ENCODE measurements around the gene LINC00305. TPM values are rescaled to one million over a fixed set of nuclear protein-coding genes. Genes with fewer than 3 reads are reported as not detected.

The LINC00305 gene
- total and polyA plus RNA-seq, 2 donors (not counting 3 experiments of a cell fraction or from before 2014, with no cell fraction given) = not detected

DNA sequence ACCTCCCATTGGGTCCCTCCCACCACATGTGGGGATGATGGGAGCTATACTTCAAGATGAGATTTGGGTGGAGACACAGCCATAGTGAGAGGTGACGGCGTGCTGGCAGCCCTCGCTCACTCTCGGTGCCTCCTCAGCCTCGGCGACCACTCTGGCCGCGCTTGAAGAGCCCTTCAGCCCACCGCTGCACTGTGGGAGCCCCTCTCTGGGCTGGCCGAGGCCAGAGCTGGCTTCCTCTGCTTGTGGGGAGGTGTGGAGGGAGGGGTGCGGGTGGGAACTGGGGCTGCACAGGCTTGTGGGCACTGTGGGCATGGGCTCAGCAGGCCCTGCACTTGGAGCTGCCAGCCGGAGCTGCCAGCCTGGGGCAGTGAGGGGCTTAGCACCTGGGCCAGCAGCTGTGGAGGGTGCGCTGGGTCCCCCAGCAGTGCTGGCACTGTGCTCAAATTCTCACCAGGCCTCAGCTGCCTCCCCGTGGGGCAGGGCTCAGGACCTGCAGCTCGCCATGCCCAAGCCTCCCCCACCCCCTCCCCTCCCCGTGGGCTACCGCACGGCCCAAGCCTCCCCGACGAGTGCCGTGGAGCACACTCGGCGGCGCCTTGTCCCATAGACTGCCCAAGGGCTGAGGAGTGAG is 106.0 kb downstream of the LINC00305 start:
- BruUV-seq (replicated peaks) = no TSS peak
- Histone ChIP-seq H3K4me2 (ENCODE audit: insufficient read depth, low read length) (no peak overlapping the region), H3K36me3 (ENCODE audit: control insufficient read depth in 2 of 2, extremely low read depth in 1 of 2, insufficient read depth in 2 of 2, low read length in 2 of 2) (no peaks in the 10 kb centered on the region), H3K4me3 (replicated peaks in 1 of 3; ENCODE audit: insufficient read depth in 1 of 3, low read depth in 1 of 3, low read length in 3 of 3) (no peak overlapping the region), H3K9me3 (replicated peaks; ENCODE audit: control insufficient read depth, insufficient read depth, low read length) (no peaks in the 10 kb centered on the region), H4K20me1 (replicated peaks; ENCODE audit: control insufficient read depth, extremely low read depth, insufficient read depth, low read length) (no peaks in the 10 kb centered on the region), H2AFZ (ENCODE audit: low read depth, low read length) (no peak overlapping the region), H3K9me1 (replicated peaks; ENCODE audit: control insufficient read depth, extremely low read depth, insufficient read depth, low read length) (no peaks in the 10 kb centered on the region), H3K4me1 (ENCODE audit: control insufficient read depth, extremely low read depth, insufficient read depth, low read length) (no peaks in the 10 kb centered on the region), H3K27me3 (ENCODE audit: control insufficient read depth in 2 of 2, insufficient read depth in 2 of 2, low read length in 2 of 2) (no peaks in the 10 kb centered on the region), H3K9ac (replicated peaks; ENCODE audit: extremely low read depth, insufficient read depth, low read length) (no peak overlapping the region), H3K27ac (ENCODE audit: insufficient read depth, low read depth, low read length) (no peak overlapping the region), H3K79me2 (ENCODE audit: control insufficient read depth, insufficient read depth, low read length) (no peaks in the 10 kb centered on the region)
- DNase-seq (ENCODE audit: low read depth, low spot score) (no peak), FAIRE-seq (no peak)
- intact Hi-C loops (cut with micrococcal nuclease) (no loop called here), dilution Hi-C loops (cut with MboI; ENCODE audit: extremely low pct_ligation_motif_present, low sequenced_read_pairs) (no loop called here)
- ChIA-PET CTCF (no interaction called here), POLR2A (interaction anchor here (0.6 kb wide), 1 partner anchor 646 kb away, joined by 3 read pairs; no protein-coding TSS in a partner anchor)
- TF ChIP-seq, protein P1, sequence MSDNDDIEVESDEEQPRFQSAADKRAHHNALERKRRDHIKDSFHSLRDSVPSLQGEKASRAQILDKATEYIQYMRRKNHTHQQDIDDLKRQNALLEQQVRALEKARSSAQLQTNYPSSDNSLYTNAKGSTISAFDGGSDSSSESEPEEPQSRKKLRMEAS (IDR thresholded peaks at IDR 0.05; ENCODE audit: insufficient read depth, insufficient read length) = no peak
- TF ChIP-seq CTCF (IDR thresholded peaks at IDR 0.05; ENCODE audit: extremely low read depth in 1 of 2, insufficient read depth in 1 of 2, low read depth in 1 of 2, low read length in 2 of 2) (no peak), JUN (IDR thresholded peaks at IDR 0.05; ENCODE audit: borderline replicate concordance, insufficient read depth, insufficient read length, low read depth) (no peak), POLR2A (IDR thresholded peaks at IDR 0.05; ENCODE audit: low read depth, low read length) (no peak), GATA2 (IDR thresholded peaks at IDR 0.05; ENCODE audit: insufficient read depth, insufficient read length, low read depth, low read length) (no peak), EZH2 (IDR thresholded peaks at IDR 0.05; ENCODE audit: borderline replicate concordance, low read depth, low read length, severe bottlenecking) (no peak), POLR2AphosphoS5 (IDR thresholded peaks at IDR 0.05; ENCODE audit: insufficient read depth, low read depth, low read length) (no peak), MYC (IDR thresholded peaks at IDR 0.05; ENCODE audit: low read depth, low read length) (no peak), FOS (IDR thresholded peaks at IDR 0.05; ENCODE audit: borderline replicate concordance, insufficient read depth, low read length) (no peak)

Measured in endothelial cell of umbilical vein (primary cell).